ENCODE data around the gene CNOT6. TPM values are rescaled to one million over a fixed set of nuclear protein-coding genes. Genes with fewer than 3 reads are reported as not detected.

The CNOT6 gene
- total and polyA plus RNA-seq, 3 experiments from 2014 or later = 11.4 to 39.9 (median 36.0) TPM

DNA sequence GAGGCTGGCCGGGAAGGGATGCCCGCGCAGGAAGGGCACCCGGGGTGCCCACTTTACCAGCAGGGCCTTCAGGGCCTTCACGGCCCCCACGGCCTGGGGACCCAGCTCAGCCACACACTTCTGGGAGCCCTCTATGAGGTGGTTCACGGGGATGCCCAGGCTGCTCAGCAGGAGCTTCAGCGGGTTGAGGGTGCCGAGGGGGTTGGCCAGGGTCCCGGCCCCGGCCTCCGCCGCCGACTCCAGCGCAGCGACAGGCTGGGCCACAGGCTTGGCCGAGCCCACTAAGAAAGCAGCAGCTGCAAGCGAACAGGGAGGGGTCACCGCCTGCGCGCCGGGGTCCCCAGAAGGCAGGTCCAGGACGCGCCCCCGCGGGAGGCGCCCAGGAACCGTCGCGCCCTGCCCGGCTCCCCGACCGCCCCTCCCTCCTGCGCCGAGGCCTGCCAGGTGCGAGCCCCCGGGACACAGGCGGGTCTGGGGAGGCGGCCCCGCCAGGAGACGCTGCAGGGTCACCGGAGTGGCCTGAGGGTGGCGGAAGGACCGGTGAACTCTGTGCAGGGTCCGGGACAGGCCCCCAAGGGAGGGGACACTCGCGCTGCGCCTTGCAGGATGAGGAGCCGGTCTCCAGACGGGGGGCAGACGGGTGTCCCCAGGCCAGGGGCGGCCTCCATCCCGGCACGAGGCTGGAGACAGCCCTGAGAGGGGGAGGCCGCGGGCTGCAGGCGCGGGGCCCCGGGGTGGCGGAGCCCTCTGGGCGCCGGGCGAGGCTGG lies 96.5 kb downstream of the CNOT6 start:
- H3K4me3 Mint-ChIP-seq = peak overlapping the region in 1 of 7 donors; percentile 59

DNA sequence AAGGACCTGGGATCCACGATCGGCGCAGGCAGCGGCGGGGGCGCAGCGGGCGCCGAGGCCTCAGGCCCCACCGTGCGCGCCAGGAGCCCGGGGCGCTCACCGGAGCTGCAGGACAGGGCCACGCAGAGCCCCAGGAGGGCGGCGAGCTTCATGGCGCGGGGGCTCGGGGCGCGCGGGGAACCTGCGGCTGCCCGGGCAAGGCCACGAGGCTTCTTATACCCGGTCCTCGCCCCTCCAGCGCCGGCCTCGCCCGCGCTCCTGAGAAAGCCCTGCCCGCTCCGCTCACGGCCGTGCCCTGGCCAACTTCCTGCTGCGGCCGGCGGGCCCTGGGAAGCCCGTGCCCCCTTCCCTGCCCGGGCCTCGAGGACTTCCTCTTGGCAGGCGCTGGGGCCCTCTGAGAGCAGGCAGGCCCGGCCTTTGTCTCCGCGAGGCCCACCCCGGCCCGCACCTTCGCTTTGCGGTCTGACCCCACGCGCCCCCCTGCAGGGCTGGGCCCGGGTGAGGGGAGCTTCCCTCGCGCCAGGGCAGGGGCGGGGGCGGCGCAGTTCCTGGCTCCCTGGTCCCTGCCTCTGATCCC lies 97.2 kb downstream of the CNOT6 start, which contains the start of gene SCGB3A1:
Gene SCGB3A1 (minus strand): TSS at position 189 of the 577 bp plus-strand sequence. CDS start 37 bp downstream, at position 152.
- Mint-ChIP-seq H3K4me3 (peak within 1 kb of the TSS in 5 of 7 donors; percentile 65 to 85 (median 72)), H3K27me3 (peaks cover 24% of the 10 kb centered on the region in 2 donors), H3K4me1 (peaks cover 9 to 23% (median 12%) of the 10 kb centered on the region in 3 donors), H3K27ac (peak within 1 kb of the TSS in 1 of 8 donors; percentile 56), H3K9me3 (no peaks in the 10 kb centered on the region), H3K36me3 (peaks cover 0 to 2% (median 0%) of the 10 kb centered on the region in 3 donors)
- DNase-seq = no peak
- Histone ChIP-seq H3K9me3 (ENCODE audit: low read length) (no peaks in the 10 kb centered on the region), H3K27me3 (ENCODE audit: insufficient read depth, low read length, poor library complexity, severe bottlenecking) (no peaks in the 10 kb centered on the region), H3K4me1 (ENCODE audit: insufficient read depth, low read length) (peaks cover 4% of the 10 kb centered on the region), H3K4me3 (ENCODE audit: low read length) (no peak within 1 kb of the TSS), H3K36me3 (ENCODE audit: insufficient read depth, low read length) (no peaks in the 10 kb centered on the region), H3K27ac (ENCODE audit: low read depth, low read length) (no peak within 1 kb of the TSS)
- ChIA-PET CTCF (no interaction called here), POLR2A (interaction anchor here (0.5 kb wide), 1 partner anchor 107 kb away, joined by 3 read pairs; no protein-coding TSS in a partner anchor)

More for the DNA sequence above, 96.5 kb downstream of the CNOT6 start:
- no peak overlapping the region for H3K4me3 ChIP-seq (ENCODE audit: low read length)
- H3K27ac Mint-ChIP-seq = no peak overlapping the region
- no peak for DNase-seq
- no peaks in the 10 kb centered on the region for H3K27me3 ChIP-seq (ENCODE audit: insufficient read depth, low read length, poor library complexity, severe bottlenecking)
- no peaks in the 10 kb centered on the region for H3K9me3 Mint-ChIP-seq
- H3K36me3 Mint-ChIP-seq = peaks cover 0 to 2% (median 0%) of the 10 kb centered on the region in 3 donors
- H3K27ac ChIP-seq (ENCODE audit: low read depth, low read length) = no peak overlapping the region
- POLR2A ChIA-PET = interaction anchor here (0.5 to 0.8 kb wide), 4 partner anchors 17 to 617 kb away, joined by 3 to 4 read pairs (median 3); partner anchors contain the start of gene CNOT6
- peaks cover 25 to 26% of the 10 kb centered on the region in 2 donors for H3K27me3 Mint-ChIP-seq
- H3K4me1 ChIP-seq (ENCODE audit: insufficient read depth, low read length) = peaks cover 4% of the 10 kb centered on the region
- H3K4me1 Mint-ChIP-seq = peaks cover 9 to 23% (median 12%) of the 10 kb centered on the region in 3 donors
- H3K36me3 ChIP-seq (ENCODE audit: insufficient read depth, low read length) = no peaks in the 10 kb centered on the region
- CTCF ChIA-PET = interaction anchor here (0.9 to 1.3 kb wide), 4 partner anchors 10 to 67 kb away, joined by 3 to 4 read pairs (median 3); no protein-coding TSS in a partner anchor
- H3K9me3 ChIP-seq (ENCODE audit: low read length) = no peaks in the 10 kb centered on the region

DNA sequence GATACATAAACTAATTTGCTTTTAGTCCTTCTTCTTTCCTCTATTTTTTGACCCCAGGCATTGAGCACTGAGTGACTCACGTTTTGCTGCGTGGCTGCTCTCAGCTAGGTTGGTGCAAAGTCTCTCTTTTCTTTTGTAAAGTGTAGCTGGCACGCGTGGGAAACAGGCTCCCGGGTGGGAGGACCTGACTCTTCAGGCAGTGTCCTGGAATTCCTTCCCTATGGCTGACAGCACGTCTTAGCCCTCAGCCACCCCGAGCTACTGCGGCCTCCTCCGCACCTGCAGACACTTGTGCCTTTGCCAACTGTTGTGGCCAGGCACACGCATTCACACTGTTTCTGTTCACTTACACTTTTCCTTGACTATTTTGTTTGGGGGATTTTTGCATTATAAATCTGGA lies 98.0 kb downstream of the CNOT6 start:
- Histone ChIP-seq H3K4me3 (ENCODE audit: low read length) (no peak overlapping the region), H3K9me3 (ENCODE audit: low read length) (no peaks in the 10 kb centered on the region), H3K36me3 (ENCODE audit: insufficient read depth, low read length) (no peaks in the 10 kb centered on the region), H3K27ac (ENCODE audit: low read depth, low read length) (no peak overlapping the region), H3K4me1 (ENCODE audit: insufficient read depth, low read length) (peaks cover 4% of the 10 kb centered on the region), H3K27me3 (ENCODE audit: insufficient read depth, low read length, poor library complexity, severe bottlenecking) (no peaks in the 10 kb centered on the region)
- Mint-ChIP-seq H3K27ac (peak overlapping the region in 2 of 8 donors; percentile 56 to 74), H3K27me3 (peaks cover 19 to 22% of the 10 kb centered on the region in 2 donors), H3K4me1 (peaks cover 9 to 23% (median 12%) of the 10 kb centered on the region in 3 donors), H3K36me3 (peaks cover 0 to 2% (median 0%) of the 10 kb centered on the region in 3 donors), H3K4me3 (peak overlapping the region in 5 of 7 donors; percentile 65 to 85 (median 72)), H3K9me3 (no peaks in the 10 kb centered on the region)
- ChIA-PET POLR2A (no interaction called here), CTCF (no interaction called here)
- DNase-seq = no peak

DNA sequence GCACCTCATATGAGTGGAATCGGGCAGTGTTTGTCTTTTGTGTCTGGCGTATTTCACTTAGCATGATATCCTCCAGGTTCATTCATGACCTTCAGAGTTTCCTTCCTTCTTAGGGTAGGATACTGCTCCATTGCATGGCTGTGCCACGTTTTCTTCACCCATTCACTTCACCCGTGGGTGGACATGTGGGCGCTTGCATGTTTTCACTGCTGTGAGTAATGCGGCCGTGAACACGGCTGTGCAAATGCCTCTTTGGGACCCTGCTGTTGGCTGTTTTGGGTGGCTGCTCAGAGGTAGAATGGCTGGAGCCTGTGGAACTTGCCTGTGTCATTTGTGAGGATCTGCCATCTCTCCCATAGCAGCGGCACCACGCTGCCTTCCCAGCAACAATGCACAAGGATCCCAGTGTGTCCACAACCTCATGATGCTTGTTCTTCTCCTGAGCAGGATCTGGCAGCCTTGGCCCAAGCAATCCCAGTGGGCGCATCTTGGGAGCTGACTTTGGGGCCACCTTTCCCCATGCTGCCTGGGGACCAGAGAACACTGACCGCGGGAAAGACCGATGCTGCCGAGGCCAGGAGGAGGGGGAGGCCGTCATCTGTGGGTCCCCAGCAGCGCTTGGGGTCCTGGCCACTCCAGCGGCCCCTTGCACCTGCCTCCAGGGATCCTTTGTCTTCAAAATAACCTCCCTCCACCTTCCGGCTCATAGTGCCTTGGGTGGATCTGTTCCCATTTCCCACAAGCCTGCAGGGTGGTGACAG lies 99.4 kb downstream of the CNOT6 start:
- CTCF ChIA-PET = no interaction called here
- no peak overlapping the region for H3K27ac ChIP-seq (ENCODE audit: low read depth, low read length)
- H3K36me3 Mint-ChIP-seq = peaks cover 0 to 2% (median 0%) of the 10 kb centered on the region in 3 donors

DNA sequence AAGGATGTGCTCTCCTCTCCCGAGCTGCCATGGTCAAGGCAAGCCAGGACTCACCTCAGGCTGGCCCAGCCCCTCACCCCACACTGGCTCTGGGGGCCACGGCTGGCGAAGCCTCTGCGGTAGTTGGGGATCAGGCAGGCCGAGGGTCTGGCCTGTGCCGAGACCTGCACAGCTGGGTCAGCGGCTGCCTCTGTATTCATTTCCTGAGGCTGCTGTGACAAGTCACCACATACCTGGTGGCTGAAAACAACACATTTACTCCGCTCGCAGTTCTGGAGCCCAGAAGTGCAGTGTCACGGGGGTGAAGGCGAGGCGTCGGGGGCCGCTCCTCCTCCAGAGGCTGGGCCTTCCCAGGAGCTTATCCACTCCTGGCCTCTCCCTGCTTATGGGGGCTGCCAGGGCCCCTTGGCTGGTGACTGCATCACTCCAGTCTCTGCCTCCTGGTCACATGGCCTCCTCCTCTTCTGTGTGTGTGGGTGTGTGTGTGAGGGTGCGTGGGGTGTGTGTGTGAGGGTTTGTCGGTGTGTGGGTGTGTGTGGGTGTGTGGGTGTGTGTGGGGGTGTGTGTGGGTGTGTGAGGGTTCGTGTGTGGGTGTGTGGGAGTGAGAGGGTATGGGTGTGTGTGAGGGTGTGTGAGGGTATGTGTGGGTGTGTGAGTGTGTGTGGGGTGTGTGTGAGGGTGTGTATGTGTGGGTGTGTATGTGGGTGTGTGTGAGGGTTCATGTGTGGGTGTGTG lies 100.3 kb downstream of the CNOT6 start:
- H3K36me3 ChIP-seq (ENCODE audit: insufficient read depth, low read length) = no peaks in the 10 kb centered on the region
- H3K27ac ChIP-seq (ENCODE audit: low read depth, low read length) = no peak overlapping the region
- ChIA-PET CTCF (no interaction called here), POLR2A (no interaction called here)
- Mint-ChIP-seq H3K36me3 (peaks cover 0 to 2% (median 0%) of the 10 kb centered on the region in 3 donors), H3K27ac (peak overlapping the region in 2 of 8 donors; percentile 35 to 54), H3K27me3 (peaks cover 15 to 17% of the 10 kb centered on the region in 2 donors), H3K9me3 (no peaks in the 10 kb centered on the region), H3K4me1 (peaks cover 8 to 19% (median 9%) of the 10 kb centered on the region in 3 donors), H3K4me3 (no peak overlapping the region)
- peaks cover 3% of the 10 kb centered on the region for H3K4me1 ChIP-seq (ENCODE audit: insufficient read depth, low read length)
- H3K27me3 ChIP-seq (ENCODE audit: insufficient read depth, low read length, poor library complexity, severe bottlenecking) = no peaks in the 10 kb centered on the region
- H3K9me3 ChIP-seq (ENCODE audit: low read length) = no peaks in the 10 kb centered on the region
- no peak for DNase-seq
- H3K4me3 ChIP-seq (ENCODE audit: low read length) = no peak overlapping the region

More for the DNA sequence above, 99.4 kb downstream of the CNOT6 start:
- Mint-ChIP-seq H3K4me3 (peak overlapping the region in 3 of 7 donors; percentile 35 to 37 (median 36)), H3K27ac (peak overlapping the region in 1 of 8 donors; percentile 61), H3K4me1 (peaks cover 9 to 23% (median 12%) of the 10 kb centered on the region in 3 donors), H3K9me3 (no peaks in the 10 kb centered on the region), H3K27me3 (peaks cover 19 to 20% of the 10 kb centered on the region in 2 donors)
- Histone ChIP-seq H3K27me3 (ENCODE audit: insufficient read depth, low read length, poor library complexity, severe bottlenecking) (no peaks in the 10 kb centered on the region), H3K4me1 (ENCODE audit: insufficient read depth, low read length) (peaks cover 4% of the 10 kb centered on the region), H3K9me3 (ENCODE audit: low read length) (no peaks in the 10 kb centered on the region), H3K4me3 (ENCODE audit: low read length) (no peak overlapping the region), H3K36me3 (ENCODE audit: insufficient read depth, low read length) (no peaks in the 10 kb centered on the region)
- DNase-seq = no peak
- POLR2A ChIA-PET = no interaction called here

DNA sequence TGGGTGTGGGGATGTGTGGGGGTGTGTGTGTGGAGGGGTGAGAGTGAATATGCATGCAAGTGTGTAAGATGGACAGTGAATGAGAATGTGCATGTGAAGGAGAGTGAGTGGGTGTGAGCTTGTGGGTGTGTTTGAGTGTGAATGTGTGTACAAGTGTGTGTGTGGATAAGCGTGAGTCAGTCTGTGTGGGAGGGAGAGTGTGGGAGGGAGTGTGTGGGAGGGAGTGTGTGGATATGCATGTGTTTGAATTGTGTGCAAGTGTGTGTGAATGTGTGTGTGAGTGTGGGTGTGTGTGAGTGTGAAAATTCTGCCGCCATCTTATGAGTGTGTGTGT lies 100.8 kb downstream of the CNOT6 start:
- Histone ChIP-seq H3K4me1 (ENCODE audit: insufficient read depth, low read length) (no peaks in the 10 kb centered on the region), H3K27ac (ENCODE audit: low read depth, low read length) (no peak overlapping the region), H3K36me3 (ENCODE audit: insufficient read depth, low read length) (no peaks in the 10 kb centered on the region), H3K9me3 (ENCODE audit: low read length) (no peaks in the 10 kb centered on the region), H3K4me3 (ENCODE audit: low read length) (no peak overlapping the region), H3K27me3 (ENCODE audit: insufficient read depth, low read length, poor library complexity, severe bottlenecking) (no peaks in the 10 kb centered on the region)
- peaks cover 4 to 14% (median 6%) of the 10 kb centered on the region in 3 donors for H3K4me1 Mint-ChIP-seq
- H3K27ac Mint-ChIP-seq = peak overlapping the region in 2 of 8 donors; percentile 6 to 54
- peaks cover 0 to 2% (median 0%) of the 10 kb centered on the region in 3 donors for H3K36me3 Mint-ChIP-seq
- no peak overlapping the region for H3K4me3 Mint-ChIP-seq
- no peaks in the 10 kb centered on the region for H3K9me3 Mint-ChIP-seq
- no peak for DNase-seq
- ChIA-PET CTCF (no interaction called here), POLR2A (no interaction called here)
- peaks cover 10 to 12% of the 10 kb centered on the region in 2 donors for H3K27me3 Mint-ChIP-seq

DNA sequence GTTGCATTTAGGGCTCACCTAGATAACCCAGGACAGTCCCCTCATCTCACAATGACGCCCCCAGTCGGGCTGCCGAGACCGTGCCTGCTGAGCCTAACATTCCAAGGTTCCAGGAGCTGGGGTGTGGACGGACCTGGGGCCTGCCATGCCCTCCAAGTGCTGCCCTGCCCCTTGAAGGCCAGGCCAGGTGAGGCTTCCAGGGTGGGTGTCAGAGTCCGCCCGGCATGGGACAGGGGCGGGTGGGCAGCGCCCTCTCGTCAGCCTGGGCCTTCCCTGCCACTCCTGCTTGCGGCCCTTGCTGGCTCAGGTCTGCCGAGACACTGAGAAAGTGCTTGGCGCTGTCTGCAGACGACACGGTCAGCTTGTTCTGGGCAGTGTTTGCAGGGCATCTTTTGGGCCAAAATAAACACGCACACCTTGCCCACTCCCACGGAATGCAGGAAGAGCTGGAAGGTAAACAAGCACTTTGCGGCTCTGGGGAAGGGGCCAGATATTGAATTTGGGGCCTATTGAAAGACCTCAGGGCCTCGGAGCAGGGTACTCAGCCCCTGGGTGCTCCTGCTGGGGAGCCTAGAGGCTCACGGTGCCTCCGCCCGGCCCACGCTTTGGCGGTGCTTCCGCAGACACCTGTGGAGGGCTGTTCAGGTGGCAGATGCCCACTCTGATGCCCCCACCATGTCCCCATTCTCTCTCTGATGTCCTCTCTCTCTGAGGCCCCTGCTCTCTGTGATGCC lies 101.4 kb downstream of the CNOT6 start:
- DNase-seq = no peak
- H3K36me3 ChIP-seq (ENCODE audit: insufficient read depth, low read length) = no peaks in the 10 kb centered on the region
- H3K27me3 Mint-ChIP-seq = peaks cover 10 to 12% of the 10 kb centered on the region in 2 donors
- H3K27me3 ChIP-seq (ENCODE audit: insufficient read depth, low read length, poor library complexity, severe bottlenecking) = no peaks in the 10 kb centered on the region
- CTCF ChIA-PET = no interaction called here
- POLR2A ChIA-PET = no interaction called here
- H3K27ac ChIP-seq (ENCODE audit: low read depth, low read length) = no peak overlapping the region
- no peaks in the 10 kb centered on the region for H3K9me3 ChIP-seq (ENCODE audit: low read length)
- H3K36me3 Mint-ChIP-seq = peaks cover 0 to 2% (median 0%) of the 10 kb centered on the region in 3 donors
- no peak overlapping the region for H3K27ac Mint-ChIP-seq
- no peaks in the 10 kb centered on the region for H3K9me3 Mint-ChIP-seq
- H3K4me1 Mint-ChIP-seq = peaks cover 4 to 14% (median 6%) of the 10 kb centered on the region in 3 donors
- no peak overlapping the region for H3K4me3 Mint-ChIP-seq
- H3K4me3 ChIP-seq (ENCODE audit: low read length) = no peak overlapping the region
- no peaks in the 10 kb centered on the region for H3K4me1 ChIP-seq (ENCODE audit: insufficient read depth, low read length)
